HepG2 (cell line): ENCODE measurements around the gene CYB5A. TPM values are rescaled to one million over a fixed set of nuclear protein-coding genes. Genes with fewer than 3 reads are reported as not detected.

Experiments used
- ARID5B ChIP-seq: IDR thresholded peaks from 2 replicates; pipeline ENCODE4 v1.4.0; 2020; ENCODE audit warnings: mild to moderate bottlenecking, missing genetic modification reagents
- CHD2 ChIP-seq: IDR thresholded peaks from 2 replicates; pipeline ENCODE4 v1.6.1; 2011; ENCODE audit warnings: low read depth, low read length, improper control_type of control experiment
- GABPB1 ChIP-seq: IDR thresholded peaks from 2 replicates; pipeline ENCODE4 v1.6.1; 2016; ENCODE audit warnings: mild to moderate bottlenecking, missing genetic modification reagents, moderate library complexity, missing compliant biosample characterization
- RFXAP ChIP-seq: sonication (generic); formaldehyde crosslinking; IDR thresholded peaks from 2 replicates; pipeline ENCODE4 v1.4.0; 2020; ENCODE audit warnings: missing genetic modification reagents, borderline replicate concordance
- SP2 ChIP-seq: sonication (generic); formaldehyde crosslinking; IDR thresholded peaks from 2 replicates; pipeline ENCODE4 v1.5.1; 2020; ENCODE audit warnings: mild to moderate bottlenecking, missing genetic modification reagents
- ZBTB1 ChIP-seq: sonication (generic); formaldehyde crosslinking; IDR thresholded peaks from 2 replicates; pipeline ENCODE4 v1.4.0; 2020; ENCODE audit warnings: missing genetic modification reagents, borderline replicate concordance
- ZBTB2 ChIP-seq: sonication (generic); formaldehyde crosslinking; IDR thresholded peaks from 2 replicates; pipeline ENCODE4 v1.8.0; 2022; ENCODE audit warnings: low read depth, missing genetic modification reagents
- ZNF484 ChIP-seq: sonication (generic); formaldehyde crosslinking; IDR thresholded peaks from 2 replicates; pipeline ENCODE4 v1.5.1; 2020; ENCODE audit warnings: mild to moderate bottlenecking, low read depth, missing genetic modification reagents, borderline replicate concordance
- ZNF572 ChIP-seq: sonication (generic); formaldehyde crosslinking; IDR thresholded peaks from 2 replicates; pipeline ENCODE4 v1.5.1; 2020; ENCODE audit warnings: mild to moderate bottlenecking, missing genetic modification reagents
- ZNF605 ChIP-seq: sonication (generic); formaldehyde crosslinking; IDR thresholded peaks from 2 replicates; pipeline ENCODE4 v1.8.0; 2022; ENCODE audit warnings: mild to moderate bottlenecking, missing genetic modification reagents
- ZNF660 ChIP-seq: sonication (generic); formaldehyde crosslinking; IDR thresholded peaks from 2 replicates; pipeline ENCODE4 v1.5.1; 2020; ENCODE audit warnings: mild to moderate bottlenecking, low read depth, missing genetic modification reagents, borderline replicate concordance
- ZNF883 ChIP-seq: sonication (generic); formaldehyde crosslinking; IDR thresholded peaks from 2 replicates; pipeline ENCODE4 v1.5.1; 2020; ENCODE audit warnings: mild to moderate bottlenecking, missing genetic modification reagents; ENCODE audit errors: not compliant biosample characterization
- polyA plus RNA-seq, 8 experiments: library from polyadenylated mRNA; depleted of rRNA in 3 of 8; stranded (reverse) in 7 of 8; unstranded in 1 of 8; fragments of >200 nt; fragmentation: Illumina TruSeq in 4 of 8; extraction: Trizol in 4 of 8; gene quantifications; 2 replicates each; pipeline versions ENCODE4 v1.2.1 to v1.2.3, GENCODE V29; 2011 to 2016; ENCODE audit warnings: low read depth in 4 of 8, missing spikeins in 1 of 8, mixed read lengths in 1 of 8; ENCODE audit not compliant: insufficient read depth in 1 of 8
- total RNA-seq, 5 experiments: library from RNA; depleted of rRNA; stranded (reverse); fragments of >200 nt; fragmentation: Illumina TruSeq; extraction: Trizol; gene quantifications; 2 replicates each; pipeline ENCODE4 v1.2.3, GENCODE V29; 2016; ENCODE audit warnings: low read depth in 1 of 5
- TF ChIP-seq, protein P1 (sequence below): IDR thresholded peaks from 2 replicates; pipeline ENCODE4 v1.6.1; 2016; ENCODE audit warnings: mild to moderate bottlenecking
- TF ChIP-seq, protein P2 (sequence below): sonication (generic); formaldehyde crosslinking; IDR thresholded peaks from 2 replicates; pipeline ENCODE4 v1.8.0; 2022; ENCODE audit warnings: mild to moderate bottlenecking, missing genetic modification reagents
- TF ChIP-seq, protein P3 (sequence below): sonication (generic); formaldehyde crosslinking; IDR thresholded peaks from 2 replicates; pipeline ENCODE4 v1.9.0; 2022; ENCODE audit warnings: low read depth, missing genetic modification reagents
- TF ChIP-seq, protein P4 (sequence below): sonication (generic); formaldehyde crosslinking; IDR thresholded peaks from 2 replicates; pipeline ENCODE4 v1.4.0; 2020; ENCODE audit warnings: missing genetic modification reagents
- TF ChIP-seq, protein P5 (sequence below): sonication (generic); formaldehyde crosslinking; IDR thresholded peaks from 2 replicates; pipeline ENCODE4 v1.8.1; 2023; ENCODE audit warnings: missing genetic modification reagents, mild to moderate bottlenecking, borderline replicate concordance

CYB5A gene
- total and polyA plus RNA-seq, 2 of the 13 experiments (the other 11 are each of a cell fraction or from before 2014, with no cell fraction given) = 215 to 356 TPM

DNA sequence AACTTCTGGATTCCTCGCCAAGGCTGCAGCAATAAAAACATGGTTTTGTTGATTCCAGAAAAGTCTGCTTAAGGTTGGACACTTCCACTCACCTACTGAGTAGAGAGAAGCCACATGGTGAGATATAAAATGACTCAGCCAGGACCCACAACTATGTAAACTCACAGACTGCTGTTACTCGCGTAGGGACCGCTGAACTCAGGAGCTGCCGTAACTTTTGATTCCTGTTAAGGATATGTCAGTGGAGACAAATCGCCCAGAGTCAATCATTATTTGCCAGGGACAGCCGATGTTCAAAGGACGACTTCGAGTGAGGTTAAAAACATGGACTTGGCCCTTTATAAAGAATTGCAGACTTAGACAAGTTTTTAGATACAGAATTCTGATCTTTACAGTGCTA lies 25.6 kb downstream of the CYB5A start (continued):
- TF ChIP-seq, protein P1, sequence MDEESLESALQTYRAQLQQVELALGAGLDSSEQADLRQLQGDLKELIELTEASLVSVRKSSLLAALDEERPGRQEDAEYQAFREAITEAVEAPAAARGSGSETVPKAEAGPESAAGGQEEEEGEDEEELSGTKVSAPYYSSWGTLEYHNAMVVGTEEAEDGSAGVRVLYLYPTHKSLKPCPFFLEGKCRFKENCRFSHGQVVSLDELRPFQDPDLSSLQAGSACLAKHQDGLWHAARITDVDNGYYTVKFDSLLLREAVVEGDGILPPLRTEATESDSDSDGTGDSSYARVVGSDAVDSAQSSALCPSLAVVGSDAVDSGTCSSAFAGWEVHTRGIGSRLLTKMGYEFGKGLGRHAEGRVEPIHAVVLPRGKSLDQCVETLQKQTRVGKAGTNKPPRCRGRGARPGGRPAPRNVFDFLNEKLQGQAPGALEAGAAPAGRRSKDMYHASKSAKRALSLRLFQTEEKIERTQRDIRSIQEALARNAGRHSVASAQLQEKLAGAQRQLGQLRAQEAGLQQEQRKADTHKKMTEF (CRISPR knock-in tag) = peak; percentile 50; the same call in 1 of the 2 replicates
- TF ChIP-seq ARID5B (CRISPR knock-in tag) (peak; percentile 66), GABPB1 (CRISPR knock-in tag) (no peak), ZNF484 (CRISPR knock-in tag) (no peak), ZBTB2 (CRISPR knock-in tag) (no peak), RFXAP (CRISPR knock-in tag) (no peak), SP2 (no peak), ZBTB1 (CRISPR knock-in tag) (no peak), ZNF605 (CRISPR knock-in tag) (no peak), ZNF660 (CRISPR knock-in tag) (no peak), ZNF883 (no peak), ZNF572 (no peak), CHD2 (no peak)
- TF ChIP-seq, protein P2, sequence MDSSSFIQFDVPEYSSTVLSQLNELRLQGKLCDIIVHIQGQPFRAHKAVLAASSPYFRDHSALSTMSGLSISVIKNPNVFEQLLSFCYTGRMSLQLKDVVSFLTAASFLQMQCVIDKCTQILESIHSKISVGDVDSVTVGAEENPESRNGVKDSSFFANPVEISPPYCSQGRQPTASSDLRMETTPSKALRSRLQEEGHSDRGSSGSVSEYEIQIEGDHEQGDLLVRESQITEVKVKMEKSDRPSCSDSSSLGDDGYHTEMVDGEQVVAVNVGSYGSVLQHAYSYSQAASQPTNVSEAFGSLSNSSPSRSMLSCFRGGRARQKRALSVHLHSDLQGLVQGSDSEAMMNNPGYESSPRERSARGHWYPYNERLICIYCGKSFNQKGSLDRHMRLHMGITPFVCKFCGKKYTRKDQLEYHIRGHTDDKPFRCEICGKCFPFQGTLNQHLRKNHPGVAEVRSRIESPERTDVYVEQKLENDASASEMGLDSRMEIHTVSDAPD (CRISPR knock-in tag) = no peak
- TF ChIP-seq, protein P3, sequence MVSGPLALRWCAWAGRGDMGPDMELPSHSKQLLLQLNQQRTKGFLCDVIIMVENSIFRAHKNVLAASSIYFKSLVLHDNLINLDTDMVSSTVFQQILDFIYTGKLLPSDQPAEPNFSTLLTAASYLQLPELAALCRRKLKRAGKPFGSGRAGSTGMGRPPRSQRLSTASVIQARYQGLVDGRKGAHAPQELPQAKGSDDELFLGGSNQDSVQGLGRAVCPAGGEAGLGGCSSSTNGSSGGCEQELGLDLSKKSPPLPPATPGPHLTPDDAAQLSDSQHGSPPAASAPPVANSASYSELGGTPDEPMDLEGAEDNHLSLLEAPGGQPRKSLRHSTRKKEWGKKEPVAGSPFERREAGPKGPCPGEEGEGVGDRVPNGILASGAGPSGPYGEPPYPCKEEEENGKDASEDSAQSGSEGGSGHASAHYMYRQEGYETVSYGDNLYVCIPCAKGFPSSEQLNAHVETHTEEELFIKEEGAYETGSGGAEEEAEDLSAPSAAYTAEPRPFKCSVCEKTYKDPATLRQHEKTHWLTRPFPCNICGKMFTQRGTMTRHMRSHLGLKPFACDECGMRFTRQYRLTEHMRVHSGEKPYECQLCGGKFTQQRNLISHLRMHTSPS (CRISPR knock-in tag) = no peak
- TF ChIP-seq, protein P4, sequence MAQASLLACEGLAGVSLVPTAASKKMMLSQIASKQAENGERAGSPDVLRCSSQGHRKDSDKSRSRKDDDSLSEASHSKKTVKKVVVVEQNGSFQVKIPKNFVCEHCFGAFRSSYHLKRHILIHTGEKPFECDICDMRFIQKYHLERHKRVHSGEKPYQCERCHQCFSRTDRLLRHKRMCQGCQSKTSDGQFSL (CRISPR knock-in tag) = no peak
- TF ChIP-seq, protein P5, sequence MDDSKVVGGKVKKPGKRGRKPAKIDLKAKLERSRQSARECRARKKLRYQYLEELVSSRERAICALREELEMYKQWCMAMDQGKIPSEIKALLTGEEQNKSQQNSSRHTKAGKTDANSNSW (CRISPR knock-in tag) = no peak
